SU-DHL-6 (cell line): ENCODE results near the gene RFWD3.

Experiments
- CTCF ChIP-seq: fragments of 200-600 bp; sonication (generic); IDR thresholded peaks from one replicate; pipeline ENCODE4 v1.5.1; 2017; ENCODE audit warnings: antibody characterized with exemption, mild to moderate bottlenecking, low read length, moderate library complexity; ENCODE audit not compliant: insufficient read depth, poor library complexity, severe bottlenecking
- EZH2phosphoT487 ChIP-seq: fragments of 200-600 bp; sonication (generic), shearing (Covaris generic); conservative IDR thresholded peaks from 2 replicates; pipeline ENCODE4 v1.6.1; 2018; ENCODE audit warnings: mild to moderate bottlenecking, antibody characterized with exemption, low read length, moderate library complexity, mixed read lengths

DNA sequence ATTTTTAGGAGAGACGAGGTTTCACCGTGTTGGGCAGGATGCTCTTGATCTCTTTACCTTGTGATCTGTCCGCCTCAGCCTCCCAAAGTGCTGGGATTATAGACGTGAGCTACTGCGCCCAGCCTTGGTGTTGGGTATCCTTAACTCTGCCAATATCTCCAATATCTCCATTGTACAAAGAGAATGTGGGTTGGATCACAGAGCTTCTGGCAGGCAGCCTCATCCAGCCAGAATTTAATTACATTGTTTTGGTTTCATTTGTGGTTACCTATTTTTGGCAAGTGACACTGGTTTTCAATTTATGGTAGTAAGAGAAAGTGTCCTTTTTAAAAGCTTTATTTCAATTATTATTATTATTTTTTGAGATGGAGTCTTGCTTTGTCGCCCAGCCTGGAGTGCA is 14.0 kb upstream of the RFWD3 start:
- no peak for TF ChIP-seq CTCF
- no peak for TF ChIP-seq EZH2phosphoT487
